RKO (cell line): ENCODE results near the gene COL11A2.
"Not testable (repeated sequence)": the region's sequence is repeated elsewhere in the genome, so short reads cannot be mapped to it uniquely, and the experiment has no call there.

ENCODE experiments used
- DNase-seq: peaks from one replicate; pipeline ENCODE4 v3.0.0-alpha.2; 2016; ENCODE audit warnings: low spot score

Gene COL11A2

DNA sequence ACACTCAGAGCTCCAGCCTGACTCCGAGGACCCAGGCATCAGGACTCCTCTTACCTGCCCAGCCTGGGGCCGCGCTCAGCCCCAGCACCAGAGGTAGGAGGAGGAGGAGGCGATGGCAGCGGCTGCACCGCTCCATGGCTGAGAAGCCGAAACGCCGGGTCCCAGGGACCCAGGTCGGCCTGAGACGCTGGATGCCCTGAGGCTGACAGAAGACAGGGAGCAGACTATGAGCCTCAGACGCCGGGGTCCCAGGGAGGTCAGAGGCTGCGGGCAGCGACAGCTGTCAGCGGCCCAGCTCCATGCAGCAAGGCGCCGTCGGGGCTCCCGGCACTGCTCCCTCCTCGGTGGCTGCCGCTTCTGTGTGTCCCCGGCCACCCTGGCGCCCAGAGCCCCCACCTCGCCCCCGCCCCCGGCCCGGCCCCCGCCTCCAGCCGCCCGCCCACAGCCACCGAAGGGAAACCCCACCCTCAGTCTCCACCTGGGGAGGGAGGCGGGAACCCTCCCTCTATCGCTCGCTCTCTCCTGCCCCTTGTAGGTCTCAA lies at the start of gene COL11A2:
COL11A2 (minus strand) TSS at position 363 of the 542 bp plus-strand sequence; CDS start at position 136, 227 bp downstream.
- no peak for DNase-seq

- DNase-seq: no peak
These were observed 49.7 kb upstream of the COL11A2 start for GRCh38 chr6:33241968-33242367.

- no peak for DNase-seq
These were observed 45.5 kb upstream of the COL11A2 start for GRCh38 chr6:33237741-33238140.

DNA sequence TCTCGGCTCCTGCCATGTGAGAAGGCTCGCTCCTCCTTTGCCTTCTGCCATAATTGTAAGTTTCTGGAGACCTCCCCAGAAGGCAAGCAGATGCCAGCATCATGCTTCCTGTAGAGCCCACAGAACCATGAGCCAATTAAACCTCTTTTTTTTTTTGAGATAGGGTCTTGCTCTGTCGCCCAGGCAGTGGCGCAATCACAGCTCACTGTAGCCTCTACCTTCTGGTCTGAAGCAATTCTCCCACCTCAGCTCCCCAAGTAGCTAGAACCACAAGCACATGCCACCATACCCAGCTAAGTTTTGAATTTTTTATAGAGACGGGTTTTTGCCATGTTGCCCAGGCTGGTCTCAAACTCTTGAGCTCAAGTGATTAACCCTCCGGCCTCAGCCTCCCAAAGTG lies 44.6 kb upstream of the COL11A2 start:
- DNase-seq: no peak

- DNase-seq: no peak
These were observed 44.1 kb upstream of the COL11A2 start for GRCh38 chr6:33236328-33236727.

DNA sequence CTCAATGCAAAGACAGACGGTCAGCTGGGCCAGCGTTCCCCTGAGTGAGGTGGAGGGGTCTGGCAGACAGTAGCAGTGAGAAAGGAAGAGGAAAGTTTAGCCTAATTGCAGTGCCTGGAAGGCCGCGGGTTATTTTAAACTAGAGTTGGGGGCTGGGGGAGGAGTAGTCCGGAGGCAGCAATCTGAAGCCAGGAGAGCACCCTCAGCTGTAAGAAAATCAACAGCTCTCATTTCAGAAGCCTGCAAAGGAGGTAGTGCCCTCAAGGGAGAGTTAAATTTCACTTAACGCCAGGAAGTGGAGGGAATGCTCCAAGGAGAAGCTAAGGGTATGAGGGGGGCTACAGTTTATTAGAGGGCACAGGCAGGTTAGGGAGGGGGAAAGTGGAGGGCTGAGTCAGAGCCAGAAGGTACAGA lies 43.0 kb upstream of the COL11A2 start:
- DNase-seq: no peak

GRCh38 chr6:33226503-33227120 lies 34.3 kb upstream of the COL11A2 start:
- DNase-seq: not testable (repeated sequence)

- DNase-seq: no peak
These were observed 25.4 kb upstream of the COL11A2 start for GRCh38 chr6:33217681-33218080.

DNA sequence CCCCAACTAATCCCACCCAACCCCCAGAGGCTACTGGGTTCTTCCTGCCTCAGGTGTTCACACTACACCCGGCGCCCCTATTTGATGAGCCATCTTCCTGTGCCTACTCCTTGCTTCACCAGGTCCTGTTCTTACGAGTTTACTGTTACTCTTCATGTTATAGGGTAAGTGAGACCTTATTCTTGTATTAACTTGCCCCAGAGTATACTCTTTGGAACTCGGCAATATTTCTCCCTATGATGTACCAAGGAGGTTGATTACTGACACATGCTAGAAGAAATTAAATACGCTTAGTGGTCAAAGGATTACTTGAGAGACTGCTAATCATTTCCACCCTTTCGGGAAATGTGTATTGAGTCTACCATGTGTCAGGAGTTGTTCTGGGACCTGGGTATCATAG lies 25.0 kb upstream of the COL11A2 start:
- DNase-seq: no peak

GRCh38 chr6:33216117-33216649 lies 23.9 kb upstream of the COL11A2 start:
- DNase-seq: no peak

GRCh38 chr6:33215271-33216116 lies 23.2 kb upstream of the COL11A2 start:
- no peak for DNase-seq

DNA sequence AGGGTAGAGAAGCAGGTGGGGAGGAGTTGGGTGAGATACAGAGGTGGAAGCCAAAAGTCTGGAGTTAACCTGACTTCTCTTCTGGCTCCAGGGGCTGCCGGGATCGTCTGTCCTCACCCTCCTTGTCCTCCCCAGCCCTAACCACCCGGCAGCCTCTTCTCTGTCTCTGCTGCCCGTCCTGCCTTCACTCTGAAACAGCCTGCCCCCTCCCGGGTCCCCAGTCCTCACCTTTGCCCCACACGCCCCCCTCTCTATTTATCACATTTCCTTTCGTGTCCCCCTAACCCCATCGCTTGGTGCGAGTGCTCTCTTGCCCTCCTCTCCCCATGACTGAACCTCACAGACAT lies 21.7 kb upstream of the COL11A2 start:
- no peak for DNase-seq

DNA sequence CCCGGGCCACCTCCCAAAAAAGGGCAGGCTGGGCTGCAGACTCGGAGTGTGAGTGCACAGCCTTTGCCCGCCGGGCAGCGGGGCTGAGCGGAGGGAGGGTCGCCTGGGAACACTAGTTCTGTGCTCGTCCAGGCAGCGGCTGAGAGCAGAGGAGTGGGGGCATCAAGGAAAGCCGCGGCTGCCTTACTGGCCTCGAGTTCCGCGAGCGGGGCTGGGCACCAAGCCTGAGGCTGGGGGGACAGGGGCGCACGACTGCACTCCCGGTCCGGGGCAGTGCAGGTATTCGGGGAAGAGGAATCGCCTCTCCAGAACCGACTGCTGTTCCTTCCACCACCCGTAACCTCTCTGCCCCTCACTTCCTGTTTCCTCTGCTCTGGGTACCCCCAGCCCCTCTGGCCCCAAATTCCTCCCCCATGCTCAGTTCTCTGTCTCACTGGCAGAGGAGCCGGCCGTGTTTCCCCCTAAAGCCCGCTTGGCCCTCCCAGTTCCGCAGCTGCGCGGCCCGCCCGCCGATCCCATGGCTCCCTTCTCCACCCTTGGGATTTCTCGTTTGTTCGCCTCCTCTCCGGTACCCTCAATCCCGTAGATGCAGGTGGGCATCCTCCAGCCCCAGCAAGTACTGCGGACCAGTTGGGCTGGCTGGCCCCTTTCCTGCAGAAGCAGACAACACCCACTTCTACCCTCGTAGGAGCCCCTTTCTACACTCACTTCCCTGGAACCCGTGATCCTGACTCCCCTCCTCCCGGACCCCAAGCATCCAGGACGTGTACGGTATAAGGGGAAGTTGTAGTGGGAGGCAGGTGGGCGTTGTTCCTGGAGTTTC lies 21.1 kb upstream of the COL11A2 start:
- DNase-seq: no peak

DNA sequence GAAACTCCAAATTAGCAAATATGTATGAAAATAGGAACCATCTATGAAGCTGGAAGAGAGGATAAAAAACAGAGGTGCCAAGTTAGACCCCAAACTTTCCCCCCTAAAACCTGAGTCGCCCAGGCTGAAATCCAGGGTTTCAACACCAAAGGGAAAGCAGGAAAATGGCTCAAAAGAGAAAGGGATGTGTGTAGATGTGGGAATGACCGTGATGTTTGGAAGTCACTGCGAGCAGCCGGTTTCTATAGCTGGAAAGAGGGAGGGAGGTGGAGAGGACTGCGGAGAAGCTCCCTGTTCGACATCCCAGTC lies 20.5 kb upstream of the COL11A2 start:
- no peak for DNase-seq

DNA sequence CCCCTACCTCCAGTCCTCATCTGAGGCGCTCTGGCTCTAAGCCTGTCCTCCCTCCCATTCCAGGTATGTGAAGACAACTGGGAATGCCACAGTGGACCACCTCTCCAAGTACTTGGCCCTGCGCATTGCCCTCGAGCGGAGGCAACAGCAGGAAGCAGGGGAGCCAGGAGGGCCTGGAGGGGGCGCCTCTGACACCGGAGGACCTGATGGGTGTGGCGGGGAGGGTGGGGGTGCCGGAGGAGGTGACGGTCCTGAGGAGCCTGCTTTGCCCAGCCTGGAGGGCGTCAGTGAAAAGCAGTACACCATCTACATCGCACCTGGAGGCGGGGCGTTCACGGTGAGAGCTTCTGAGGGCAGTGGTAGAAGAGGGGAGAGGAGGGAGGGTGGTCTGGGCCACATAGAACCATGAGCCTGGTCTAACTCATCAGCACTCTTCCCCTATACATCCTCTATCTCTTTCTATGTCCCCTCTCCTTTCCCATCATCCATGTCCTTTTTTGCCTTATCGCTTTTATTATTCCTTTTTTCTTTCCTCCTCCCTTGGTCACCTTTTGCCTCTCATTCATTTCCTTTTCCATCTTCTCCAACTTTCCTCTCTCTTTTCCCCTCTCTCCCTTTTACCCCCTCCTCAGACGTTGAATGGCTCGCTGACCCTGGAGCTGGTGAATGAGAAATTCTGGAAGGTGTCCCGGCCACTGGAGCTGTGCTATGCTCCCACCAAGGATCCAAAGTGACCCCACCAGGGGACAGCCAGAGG lies 19.6 kb upstream of the COL11A2 start:
- no peak for DNase-seq

DNA sequence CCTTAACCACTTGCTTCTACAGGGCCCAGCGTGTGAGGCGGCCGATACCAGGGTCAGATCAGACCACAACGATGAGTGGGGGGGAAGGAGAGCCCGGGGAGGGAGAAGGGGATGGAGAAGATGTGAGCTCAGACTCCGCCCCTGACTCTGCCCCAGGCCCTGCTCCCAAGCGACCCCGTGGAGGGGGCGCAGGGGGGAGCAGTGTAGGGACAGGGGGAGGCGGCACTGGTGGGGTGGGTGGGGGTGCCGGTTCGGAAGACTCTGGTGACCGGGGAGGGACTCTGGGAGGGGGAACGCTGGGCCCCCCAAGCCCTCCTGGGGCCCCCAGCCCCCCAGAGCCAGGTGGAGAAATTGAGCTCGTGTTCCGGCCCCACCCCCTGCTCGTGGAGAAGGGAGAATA lies 18.9 kb upstream of the COL11A2 start:
- no peak for DNase-seq

- DNase-seq: no peak
These were observed 17.6 kb upstream of the COL11A2 start for GRCh38 chr6:33209856-33210255.

DNA sequence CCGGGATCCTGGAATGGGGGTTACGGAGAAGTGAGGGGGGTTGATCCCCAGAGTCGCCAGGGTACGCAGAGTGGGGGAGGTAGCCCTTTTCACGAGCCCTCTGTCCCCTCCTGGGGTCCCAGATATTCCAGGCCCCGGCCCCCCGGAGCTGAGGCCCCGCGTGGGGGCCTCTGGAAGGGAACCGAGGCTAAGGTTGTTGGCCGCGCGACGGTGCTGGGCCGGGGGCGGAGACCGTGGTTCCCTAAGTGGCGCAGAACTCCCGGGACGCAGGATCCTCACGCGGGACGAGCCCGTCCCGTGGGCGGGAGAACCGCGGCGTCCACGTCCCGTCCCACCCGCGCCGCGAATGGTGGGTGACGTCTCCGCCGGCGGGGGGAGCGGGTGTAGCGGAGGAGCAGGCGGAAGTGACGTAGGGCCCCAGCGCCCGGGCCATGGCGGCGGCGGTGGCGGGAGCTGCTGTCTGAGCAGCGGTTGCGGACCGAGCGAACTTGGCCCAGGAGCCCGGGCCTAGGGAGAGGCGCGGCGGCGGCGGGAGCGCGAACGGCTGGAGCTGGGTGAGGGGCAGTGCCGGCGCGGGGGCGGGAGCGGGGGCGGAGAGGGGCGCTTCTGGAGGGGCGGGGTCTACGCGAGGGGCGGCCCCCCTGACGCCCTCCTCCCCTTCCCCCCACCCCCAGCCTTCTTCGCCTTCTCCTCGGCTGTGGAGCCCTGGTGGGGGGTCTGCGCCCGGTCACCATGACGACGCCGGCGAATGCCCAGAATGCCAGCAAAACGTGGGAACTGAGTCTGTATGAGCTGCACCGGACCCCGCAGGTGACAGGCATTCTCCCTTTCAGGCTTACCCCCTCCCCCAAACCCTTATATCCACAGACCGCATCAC lies 16.1 kb upstream of the COL11A2 start, which contains the start of gene RING1:
RING1 (plus strand) TSS at position 410 of the 877 bp plus-strand sequence; CDS start at position 733, 323 bp downstream.
- DNase-seq: peak; percentile 77

- peak; percentile 56 for DNase-seq
These were observed 15.4 kb upstream of the COL11A2 start for GRCh38 chr6:33207552-33208090.

GRCh38 chr6:33206864-33207551 lies 14.7 kb upstream of the COL11A2 start:
- DNase-seq: peak; percentile 87
